Testis (tissue), 3 donors: ENCODE data around the gene ARMC6. TPM values are rescaled to one million over a fixed set of nuclear protein-coding genes. Genes with fewer than 3 reads are reported as not detected.

Experiments used
- DNase-seq: peaks from one replicate; pipeline ENCODE4 v3.0.0-alpha.2; 2019
- H3K27ac ChIP-seq, 2 donors: fragments of 200-600 bp; sonication (generic); one replicate each; pipeline ENCODE4 v1.5.1; 2019
- H3K27me3 ChIP-seq: fragments of 200-600 bp; sonication (generic); one replicate; pipeline ENCODE4 v1.5.1; 2019
- H3K36me3 ChIP-seq: fragments of 200-600 bp; sonication (generic); one replicate; pipeline ENCODE4 v1.5.1; 2017; ENCODE audit warnings: low read depth; ENCODE audit errors: missing control alignments
- H3K4me1 ChIP-seq: fragments of 200-600 bp; sonication (generic); one replicate; pipeline ENCODE4 v1.5.1; 2019
- H3K4me3 ChIP-seq, 2 donors: fragments of 200-600 bp; sonication (generic); one replicate each; pipeline ENCODE4 v1.5.1; 2017 to 2019
- H3K9me3 ChIP-seq: fragments of 200-600 bp; sonication (generic); one replicate; pipeline ENCODE4 v1.5.1; 2017
- POLR2A ChIP-seq: fragments of 450-650 bp; IDR thresholded peaks from one replicate; pipeline ENCODE4 v1.6.1; 2017; ENCODE audit warnings: antibody characterized with exemption, mild to moderate bottlenecking, moderate library complexity
- WGBS, 2 donors: methylation state at CpG; one replicate each; pipeline ENCODE4 v1.1.5; 2018; 5-methylcytosine and 5-hydroxymethylcytosine counted together
- intact Hi-C: fragments of 100-400 bp; cut with DNase I; formaldehyde crosslinking; loops from one replicate; pipeline ENCODE4 v1.15.1; 2023; ENCODE audit warnings: low total_unique reads
- polyA plus RNA-seq: library from polyadenylated mRNA; stranded (reverse); fragments of 350-450 nt; fragmentation: Illumina TruSeq; extraction: RNeasy Lipid Tissue Mini Kit (QIAGEN cat#74804); gene quantifications from one replicate; pipeline ENCODE4 v1.2.3, GENCODE V29; 2014; ENCODE audit warnings: low read depth, low replicate concordance; ENCODE audit not compliant: insufficient read depth
- total RNA-seq, 2 donors: library from RNA; depleted of rRNA; stranded (reverse); fragments of >200 nt; gene quantifications; one replicate each; pipeline ENCODE4 v1.2.3, GENCODE V29; 2016
- TF ChIP-seq, protein P1 (sequence below), 3 experiments: fragments of 450-650 bp in 2 of 3; fragments of 200-600 bp in 1 of 3; sonication (generic) in 1 of 3; IDR thresholded peaks; one replicate each; pipeline ENCODE4 v1.5.1; 2016 to 2019; ENCODE audit warnings: antibody characterized with exemption in 3 of 3, mild to moderate bottlenecking in 2 of 3, moderate library complexity in 1 of 3

Gene ARMC6
- total and polyA plus RNA-seq, 3 donors from 2014 or later, result 53.2 to 62.0 (median 57.0) TPM

DNA sequence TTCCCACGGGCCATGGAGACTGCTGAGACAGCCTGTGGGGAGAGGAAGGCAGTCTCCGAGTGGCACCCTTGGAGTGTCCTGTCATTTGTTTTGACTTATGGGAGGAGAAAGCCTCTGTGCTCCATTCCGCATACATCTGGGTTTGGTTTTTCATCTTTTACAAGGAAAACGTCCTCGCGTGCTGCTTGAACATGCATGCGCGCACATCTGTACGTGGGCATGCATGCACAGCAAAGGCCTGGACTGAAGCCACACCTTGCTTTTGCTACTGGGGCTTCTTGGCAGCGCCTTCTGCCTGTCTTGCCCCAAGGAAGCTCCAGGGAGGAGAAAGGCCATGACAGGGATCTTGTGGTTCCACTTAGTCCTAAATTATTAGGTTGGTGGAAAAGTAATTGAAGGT lies 44.1 kb upstream of the ARMC6 start:
- Histone ChIP-seq H3K36me3 (no peaks in the 10 kb centered on the region), H3K27ac (no peak overlapping the region), H3K27me3 (no peaks in the 10 kb centered on the region), H3K4me1 (no peaks in the 10 kb centered on the region), H3K4me3 (no peak overlapping the region), H3K9me3 (no peaks in the 10 kb centered on the region)
- intact Hi-C loops, result no loop called here
- WGBS, 2 donors, result 84 to 87% methylated on average over 10 of the region's 10 CpGs
- no peak for DNase-seq
- TF ChIP-seq, protein P1, sequence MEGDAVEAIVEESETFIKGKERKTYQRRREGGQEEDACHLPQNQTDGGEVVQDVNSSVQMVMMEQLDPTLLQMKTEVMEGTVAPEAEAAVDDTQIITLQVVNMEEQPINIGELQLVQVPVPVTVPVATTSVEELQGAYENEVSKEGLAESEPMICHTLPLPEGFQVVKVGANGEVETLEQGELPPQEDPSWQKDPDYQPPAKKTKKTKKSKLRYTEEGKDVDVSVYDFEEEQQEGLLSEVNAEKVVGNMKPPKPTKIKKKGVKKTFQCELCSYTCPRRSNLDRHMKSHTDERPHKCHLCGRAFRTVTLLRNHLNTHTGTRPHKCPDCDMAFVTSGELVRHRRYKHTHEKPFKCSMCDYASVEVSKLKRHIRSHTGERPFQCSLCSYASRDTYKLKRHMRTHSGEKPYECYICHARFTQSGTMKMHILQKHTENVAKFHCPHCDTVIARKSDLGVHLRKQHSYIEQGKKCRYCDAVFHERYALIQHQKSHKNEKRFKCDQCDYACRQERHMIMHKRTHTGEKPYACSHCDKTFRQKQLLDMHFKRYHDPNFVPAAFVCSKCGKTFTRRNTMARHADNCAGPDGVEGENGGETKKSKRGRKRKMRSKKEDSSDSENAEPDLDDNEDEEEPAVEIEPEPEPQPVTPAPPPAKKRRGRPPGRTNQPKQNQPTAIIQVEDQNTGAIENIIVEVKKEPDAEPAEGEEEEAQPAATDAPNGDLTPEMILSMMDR (IDR thresholded peaks at IDR 0.05), result no peak

GRCh38 chr19:18990128-18990708 lies 43.2 kb upstream of the ARMC6 start:
- intact Hi-C loops, result no loop called here
- H3K36me3 ChIP-seq, result no peaks in the 10 kb centered on the region
- WGBS, 2 donors, result 89 to 100% methylated on average over 2 to 5 of the region's 5 CpGs

DNA sequence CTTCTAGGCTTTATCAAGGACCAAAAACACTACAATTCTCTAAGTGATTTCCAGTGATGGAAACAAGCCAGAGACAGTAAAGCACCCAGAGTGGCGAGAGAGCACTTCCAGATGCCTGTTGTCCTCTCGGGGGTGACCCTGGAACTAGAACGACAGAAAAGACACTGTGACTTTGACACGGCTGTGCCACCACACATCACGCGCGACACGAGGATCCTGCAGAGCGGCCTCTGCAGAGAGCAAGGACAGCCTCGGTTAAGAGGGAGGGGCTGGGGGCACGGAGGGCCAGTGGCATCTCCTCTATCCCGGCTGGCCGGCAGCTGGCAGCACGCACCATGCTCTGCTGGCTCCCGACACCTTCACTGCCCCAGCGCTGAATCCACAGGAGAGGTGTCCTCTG lies 42.4 kb upstream of the ARMC6 start:
- H3K9me3 ChIP-seq, result no peaks in the 10 kb centered on the region
- no peak for DNase-seq
- WGBS, 2 donors, result 84 to 86% methylated on average over 13 to 16 of the region's 16 CpGs
- TF ChIP-seq, protein P1 (IDR thresholded peaks at IDR 0.05), result no peak
- TF ChIP-seq POLR2A, result no peak
- H3K27me3 ChIP-seq, result no peaks in the 10 kb centered on the region
- H3K27ac ChIP-seq, result no peak overlapping the region
- no peak overlapping the region for H3K4me3 ChIP-seq
- intact Hi-C loops, result no loop called here
- H3K4me1 ChIP-seq, result peaks cover 7% of the 10 kb centered on the region
- no peaks in the 10 kb centered on the region for H3K36me3 ChIP-seq

More at GRCh38 chr19:18990128-18990708, 43.2 kb upstream of the ARMC6 start:
- no peaks in the 10 kb centered on the region for H3K9me3 ChIP-seq
- TF ChIP-seq POLR2A, result no peak
- TF ChIP-seq, protein P1 (IDR thresholded peaks at IDR 0.05), result no peak
- H3K27me3 ChIP-seq, result no peaks in the 10 kb centered on the region
- DNase-seq, result no peak
- H3K4me3 ChIP-seq, result no peak overlapping the region
- peaks cover under 1% of the 10 kb centered on the region for H3K4me1 ChIP-seq
- H3K27ac ChIP-seq, result no peak overlapping the region

- 92 to 96% methylated on average over 14 of the region's 14 CpGs for WGBS, 2 donors
- no peaks in the 10 kb centered on the region for H3K36me3 ChIP-seq
- H3K27ac ChIP-seq, result no peak overlapping the region
Measured at GRCh38 chr19:18991468-18991867, 41.9 kb upstream of the ARMC6 start.

More at GRCh38 chr19:18991468-18991867, 41.9 kb upstream of the ARMC6 start:
- Histone ChIP-seq H3K4me1 (peaks cover 10% of the 10 kb centered on the region), H3K27me3 (no peaks in the 10 kb centered on the region), H3K9me3 (no peaks in the 10 kb centered on the region), H3K4me3 (no peak overlapping the region)
- no peak for DNase-seq
- no peak for TF ChIP-seq POLR2A
- TF ChIP-seq, protein P1 (IDR thresholded peaks at IDR 0.05), result no peak
- intact Hi-C loops, result no loop called here
